Activated CD4-positive, alpha-beta T cell treated with anti-CD3 and anti-CD28 coated beads for 1 hour (primary cell): ENCODE data around the gene ESF1.

ENCODE experiments used
- DNase-seq: peaks from one replicate; pipeline ENCODE4 v3.0.0-alpha.2; 2020

ESF1 gene

DNA sequence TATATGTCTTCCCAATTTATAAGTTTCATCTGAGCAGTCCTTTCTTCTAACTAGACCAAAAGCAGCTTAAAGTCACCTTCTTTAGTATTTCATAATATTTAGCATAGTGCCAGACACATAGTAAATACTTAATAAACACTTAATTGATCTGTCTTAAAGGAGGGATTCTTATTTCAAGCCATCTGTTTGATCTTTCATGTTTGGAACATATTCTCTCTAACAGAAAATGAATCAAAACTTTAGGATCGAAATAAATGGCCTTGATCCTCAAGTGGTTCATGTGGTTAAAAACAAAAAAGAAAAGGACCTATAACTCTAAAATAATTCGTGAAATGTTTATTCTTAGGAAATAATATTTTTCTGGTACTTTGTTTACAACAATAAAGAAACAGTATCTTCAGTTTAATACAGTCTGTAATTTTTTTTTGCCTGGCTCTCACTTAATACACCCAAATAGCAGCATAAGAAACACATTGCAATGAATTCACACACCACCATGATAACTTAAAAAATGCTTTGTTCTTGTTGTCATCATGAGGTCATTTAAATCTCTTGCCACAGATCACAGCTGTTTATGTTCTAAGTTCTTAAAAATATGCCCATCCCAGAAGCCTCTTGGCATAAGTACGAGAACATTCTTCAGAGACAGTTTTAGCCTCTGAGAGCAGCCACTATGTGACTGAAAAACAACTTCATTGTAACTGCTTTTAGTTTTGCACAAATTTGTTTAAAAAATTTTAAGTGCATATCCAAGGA is 48.1 kb downstream of the ESF1 start:
- DNase-seq = no peak

- no peak for DNase-seq
These were observed 48.9 kb downstream of the ESF1 start for GRCh38 chr20:13735826-13736225.

- no peak for DNase-seq
These were observed 61.7 kb downstream of the ESF1 start for GRCh38 chr20:13723011-13723410.

GRCh38 chr20:13718171-13718570 is 66.5 kb downstream of the ESF1 start:
- DNase-seq = no peak

- no peak for DNase-seq
These were observed 67.1 kb downstream of the ESF1 start for GRCh38 chr20:13717631-13718044.

GRCh38 chr20:13715171-13715570 is 69.5 kb downstream of the ESF1 start:
- DNase-seq = no peak

- DNase-seq = no peak
These were observed 76.5 kb downstream of the ESF1 start for GRCh38 chr20:13708234-13708633.

DNA sequence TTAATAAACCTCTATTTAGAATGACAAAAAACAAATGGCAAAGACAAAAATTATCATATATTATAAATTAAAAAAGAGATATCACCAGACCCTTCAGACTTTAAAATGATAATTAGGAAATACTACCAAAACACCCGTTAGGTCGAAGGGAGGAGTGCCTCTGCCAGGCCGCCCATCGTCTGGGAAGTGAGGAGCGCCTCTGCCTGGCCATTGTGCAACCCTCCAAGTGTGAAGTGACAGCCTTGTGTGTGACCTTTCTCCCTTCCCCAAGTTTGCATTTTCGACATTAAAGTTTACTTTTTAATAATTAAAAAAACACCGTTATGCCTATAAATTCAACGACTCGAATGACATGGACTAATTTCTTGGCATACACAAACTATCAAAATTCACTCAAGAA is 81.5 kb downstream of the ESF1 start:
- DNase-seq = no peak

GRCh38 chr20:13701486-13701885 is 83.2 kb downstream of the ESF1 start:
- no peak for DNase-seq

GRCh38 chr20:13700761-13701160 is 84.0 kb downstream of the ESF1 start:
- DNase-seq = no peak

DNA sequence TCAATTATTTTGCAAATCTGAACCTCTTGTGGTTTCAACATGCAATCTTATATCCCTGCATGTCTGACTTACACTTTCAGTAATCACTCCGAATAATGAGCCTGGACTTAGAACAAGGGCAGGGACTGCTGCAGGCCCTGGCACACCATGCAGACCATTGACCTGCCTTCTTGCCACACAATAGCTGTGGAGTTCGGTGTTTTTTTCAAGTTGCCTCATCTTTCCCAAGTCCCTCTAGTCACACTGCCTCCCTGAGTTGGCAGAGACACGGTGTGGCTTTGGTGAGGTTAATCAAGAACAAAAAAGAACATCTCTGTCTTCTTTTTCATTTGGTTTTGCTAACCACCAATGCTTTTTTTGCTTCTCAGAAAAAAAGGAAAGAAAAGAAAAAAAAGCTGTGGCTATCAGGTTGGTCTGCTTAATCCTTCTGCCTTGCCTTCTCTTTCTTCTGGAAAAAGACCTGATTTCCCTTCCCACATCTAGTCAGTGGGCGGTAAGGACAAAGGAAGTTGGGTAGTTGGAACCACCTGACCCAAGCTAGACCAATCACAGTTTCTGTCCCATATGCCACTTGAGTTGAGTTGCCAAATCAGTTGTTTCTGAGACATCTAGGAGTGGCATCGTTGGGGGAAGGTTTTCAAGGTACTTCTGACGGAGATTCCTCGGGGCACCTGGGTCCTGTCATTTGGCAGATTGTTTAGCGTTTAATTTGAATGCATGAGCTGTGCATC is 90.1 kb downstream of the ESF1 start:
- no peak for DNase-seq

DNA sequence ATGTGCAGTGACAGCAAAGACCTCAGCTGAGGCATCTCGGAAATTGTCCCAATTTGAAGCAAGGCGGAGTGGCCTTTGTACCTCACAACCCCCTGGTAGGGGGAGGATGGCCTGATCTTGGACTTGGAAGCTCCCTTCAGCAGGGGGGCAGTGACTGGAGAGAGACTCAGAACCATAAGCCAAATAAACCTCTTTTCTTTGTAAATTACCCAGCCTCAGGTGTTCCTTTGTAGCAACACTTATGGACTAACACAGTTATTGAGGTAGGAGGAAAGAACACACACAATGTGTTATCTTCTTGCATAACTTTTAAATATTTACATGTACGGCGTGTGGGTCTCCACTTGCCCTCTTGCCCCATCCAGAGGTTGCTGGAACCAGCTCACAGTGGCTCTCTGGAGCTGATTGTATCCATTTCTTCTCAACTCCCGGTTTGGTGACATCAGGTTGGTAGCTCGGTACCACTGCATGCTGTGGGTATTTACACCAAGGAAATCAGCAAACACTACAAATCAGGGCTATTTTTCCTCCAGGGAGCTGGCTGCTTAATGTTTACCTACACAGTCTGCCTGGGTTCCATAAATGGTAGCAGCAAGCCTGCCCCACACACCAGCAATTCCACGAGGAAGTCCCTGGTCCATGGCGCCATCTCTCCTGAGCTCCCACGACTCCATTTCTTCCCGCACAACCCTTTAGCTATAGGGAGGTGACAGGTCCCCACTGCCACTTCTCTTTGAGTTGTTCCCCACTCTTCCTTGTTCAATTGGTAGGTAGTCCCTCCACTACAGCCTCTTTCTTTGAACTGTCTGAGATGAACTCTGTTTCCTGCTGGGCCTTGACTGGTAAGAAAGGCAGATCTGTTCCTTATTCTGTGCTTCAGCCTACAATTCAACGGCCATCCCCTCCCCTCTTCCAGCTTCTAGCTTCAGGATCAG is 91.7 kb downstream of the ESF1 start:
- DNase-seq = no peak

DNA sequence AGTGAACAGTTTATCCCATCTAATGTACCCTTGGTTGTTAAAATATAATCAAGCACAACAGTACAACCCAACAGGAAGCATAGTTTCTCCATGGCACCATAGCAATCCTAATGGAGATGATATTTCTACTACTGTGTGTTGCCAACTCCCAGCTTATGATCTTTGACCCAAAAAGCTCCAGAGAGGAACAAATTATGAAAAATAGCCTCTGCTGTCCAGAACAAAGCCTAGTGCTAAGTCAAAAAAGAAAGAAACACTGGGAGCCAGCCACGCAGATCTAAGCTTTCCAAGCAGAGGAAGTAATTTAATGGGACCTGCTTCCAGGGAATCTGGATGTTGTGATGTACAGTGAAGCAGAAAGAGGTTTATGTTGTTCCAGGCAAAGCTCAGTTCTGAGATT is 93.8 kb downstream of the ESF1 start:
- no peak for DNase-seq

DNA sequence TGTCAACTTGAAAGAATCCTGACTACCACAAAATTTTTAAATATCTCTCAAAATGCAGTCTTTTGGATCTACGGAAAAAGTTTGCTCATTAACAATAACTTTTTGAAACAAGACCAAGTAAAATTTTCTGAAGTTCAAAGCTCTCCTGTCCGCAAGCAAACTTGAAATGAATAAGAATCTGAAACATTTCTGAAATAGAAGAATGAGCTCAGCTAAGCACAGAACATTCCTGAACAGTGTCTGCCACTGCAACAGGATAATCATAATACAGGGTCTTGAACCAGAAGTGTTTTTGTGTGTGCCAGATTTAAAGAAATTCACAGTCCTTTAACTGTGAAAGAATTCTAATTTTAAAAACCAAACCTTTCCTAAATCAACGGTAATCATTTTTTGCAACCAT is 96.9 kb downstream of the ESF1 start:
- DNase-seq = no peak

DNA sequence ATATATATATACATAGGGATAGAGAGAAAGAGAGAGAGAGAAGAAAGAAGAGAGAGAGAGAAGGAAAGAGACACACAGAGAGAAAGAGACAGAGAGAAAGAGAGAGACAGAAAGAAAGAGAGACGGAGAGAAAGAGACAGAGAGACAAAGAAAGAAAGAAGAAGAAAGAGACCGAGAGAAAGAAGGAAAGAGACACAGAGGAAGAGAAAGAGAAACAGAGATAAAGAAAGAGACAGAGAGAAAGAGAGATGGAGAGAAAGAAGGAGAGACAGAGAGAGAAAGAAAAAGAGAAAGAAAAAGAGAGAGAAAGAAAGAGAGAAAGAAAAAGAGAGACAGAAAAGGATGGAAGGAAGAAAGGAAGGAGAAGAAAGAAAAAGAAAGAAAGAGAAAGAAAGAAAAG is 99.1 kb downstream of the ESF1 start:
- DNase-seq = no peak

GRCh38 chr20:13684566-13685222 is 100.0 kb downstream of the ESF1 start:
- DNase-seq = no peak

DNA sequence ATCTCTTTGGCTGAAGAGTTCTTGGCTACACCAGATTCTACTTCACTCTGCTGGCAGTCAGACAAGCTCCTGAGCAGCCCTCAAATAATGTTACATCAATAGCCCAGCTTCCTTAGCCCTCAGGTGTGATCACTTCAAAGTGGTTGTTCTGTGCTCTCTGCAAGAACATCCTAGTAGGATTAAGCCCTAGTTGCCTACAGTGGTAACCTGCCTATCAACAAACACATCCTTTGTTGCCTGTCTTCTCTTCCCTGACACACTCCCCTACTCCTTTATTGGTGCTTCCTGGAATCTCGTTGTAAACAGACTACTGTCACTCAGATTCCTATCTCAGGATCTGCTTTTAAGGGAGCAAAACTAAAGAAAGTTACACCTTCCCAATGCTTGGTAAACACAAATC is 100.9 kb downstream of the ESF1 start:
- no peak for DNase-seq

DNA sequence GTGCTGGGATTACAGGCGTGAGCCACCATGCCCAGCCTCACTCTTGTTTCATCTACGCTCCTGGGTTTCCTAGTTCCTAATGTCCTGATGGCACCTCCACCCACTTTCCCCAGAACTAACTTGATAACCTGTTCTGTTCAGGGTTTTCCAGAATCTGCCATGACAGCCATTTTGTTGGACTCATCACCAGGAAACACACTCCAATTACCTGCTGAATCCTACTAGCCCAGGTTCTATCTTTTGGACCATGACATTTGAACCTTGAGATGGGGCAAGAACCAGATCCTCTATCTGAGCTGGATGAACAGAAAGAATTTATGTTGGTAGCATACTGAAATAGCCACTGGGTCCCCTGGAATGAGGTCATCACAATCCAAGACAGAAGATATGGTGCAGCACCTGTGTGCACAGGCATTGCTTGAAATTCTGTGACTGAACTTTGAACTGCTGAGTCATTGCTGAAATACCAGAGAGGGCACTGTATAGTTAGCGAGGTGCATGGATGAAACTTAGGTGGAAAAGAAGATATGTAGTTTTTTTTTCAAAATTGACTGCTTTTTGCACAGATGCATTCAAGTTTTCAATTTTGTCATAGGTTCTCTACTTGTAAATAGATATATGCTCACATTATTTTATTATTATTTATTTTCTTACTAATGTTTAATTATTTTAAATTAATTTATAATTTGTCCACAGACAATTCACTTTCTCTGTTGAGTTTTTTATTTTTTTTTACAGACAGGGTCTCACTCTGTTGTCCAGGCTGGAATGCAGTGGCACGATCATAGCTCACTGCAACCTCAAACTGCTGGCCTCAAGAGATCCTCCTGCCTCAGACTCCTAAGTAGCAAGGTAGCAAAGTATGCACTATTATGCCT is 103.2 kb downstream of the ESF1 start:
- no peak for DNase-seq

- DNase-seq = no peak
These were observed 105.8 kb downstream of the ESF1 start for GRCh38 chr20:13678944-13679343.

GRCh38 chr20:13677241-13677640 is 107.5 kb downstream of the ESF1 start:
- DNase-seq = no peak

DNA sequence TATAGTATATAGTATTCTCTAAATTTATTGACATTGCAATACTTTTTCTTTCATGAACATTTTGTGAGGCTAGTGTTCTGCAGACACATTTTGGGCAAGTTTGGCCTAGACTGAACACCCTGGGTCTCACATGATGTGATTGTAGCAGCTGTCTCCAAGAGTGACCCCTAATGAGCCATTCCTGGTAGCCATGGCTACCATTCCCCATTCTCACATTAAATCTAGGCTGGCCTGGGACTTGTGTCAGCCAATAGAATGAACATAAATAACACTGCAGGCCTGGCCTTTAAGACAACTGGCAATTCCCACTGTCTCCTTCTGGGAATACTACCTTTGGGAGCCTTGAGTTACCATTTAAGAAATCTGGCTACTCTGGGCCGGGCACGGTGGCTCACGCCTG is 108.0 kb downstream of the ESF1 start:
- DNase-seq = no peak

DNA sequence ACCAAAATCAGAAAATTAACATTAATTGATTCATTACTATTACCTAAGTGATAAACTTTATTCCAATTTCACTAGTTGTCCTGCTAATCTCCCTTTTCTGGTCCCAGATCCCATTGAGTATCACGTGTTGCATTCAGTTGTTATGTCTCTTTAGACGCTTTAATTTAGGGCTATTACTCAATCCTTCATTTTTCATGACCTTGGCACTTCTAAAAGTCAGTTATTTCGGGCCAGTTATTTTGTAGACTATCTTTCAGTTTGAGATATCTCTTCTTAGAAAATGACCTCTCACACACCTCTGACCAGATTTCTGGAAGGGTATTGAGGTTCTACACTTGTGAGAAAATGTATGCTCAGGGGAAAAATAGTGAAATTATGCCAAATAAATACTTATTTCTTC is 112.0 kb downstream of the ESF1 start:
- DNase-seq = no peak
